Stomach (tissue), 9 donors: ENCODE results near the gene ENOX1. TPM values are rescaled to one million over a fixed set of nuclear protein-coding genes. Genes with fewer than 3 reads are reported as not detected.

Experiments used
- DNase-seq, 2 donors: peaks; one replicate each; pipeline versions ENCODE4 v3.0.0 to v3.0.0-alpha.2; 2013 to 2019
- H3K27ac ChIP-seq, 5 donors: fragments of 200-600 bp in 4 of 5; sonication (generic) in 4 of 5; one replicate each; pipeline ENCODE4 v1.5.1; 2013 to 2019; ENCODE audit warnings: mild to moderate bottlenecking in 1 of 5, moderate library complexity in 1 of 5
- H3K27me3 ChIP-seq, 3 donors: fragments of 200-600 bp; sonication (generic); one replicate each; pipeline ENCODE4 v1.5.1; 2017 to 2019; ENCODE audit warnings: mixed run types in 1 of 3
- H3K36me3 ChIP-seq, 4 donors: fragments of 200-600 bp; sonication (generic); 1 replicate in 3 of 4; 2 replicates in 1 of 4; pipeline ENCODE4 v1.5.1; 2016 to 2019
- H3K4me1 ChIP-seq, 4 donors: fragments of 200-600 bp; sonication (generic); one replicate each; pipeline ENCODE4 v1.5.1; 2016 to 2019
- H3K4me3 ChIP-seq, 4 donors: fragments of 200-600 bp; sonication (generic) in 3 of 4; one replicate each; pipeline ENCODE4 v1.5.1; 2016 to 2019; ENCODE audit warnings: mild to moderate bottlenecking in 1 of 4
- H3K9me3 ChIP-seq, 4 donors: fragments of 200-600 bp; sonication (generic); one replicate each; pipeline ENCODE4 v1.5.1; 2016 to 2019
- CTCF ChIP-seq, 7 experiments: fragments of 450-650 bp in 4 of 7; fragments of 200-600 bp in 3 of 7; sonication (generic) in 3 of 7; IDR thresholded peaks; one replicate each; pipeline ENCODE4 v1.5.1; 2016 to 2019; ENCODE audit warnings: antibody characterized with exemption in 7 of 7, control low read depth in 2 of 7, mild to moderate bottlenecking in 1 of 7
- EP300 ChIP-seq: sonication (generic); formaldehyde crosslinking; IDR thresholded peaks from one replicate; pipeline ENCODE4 v1.6.1; 2017; ENCODE audit warnings: antibody characterized with exemption
- POLR2A ChIP-seq, 4 donors: fragments of 450-650 bp; IDR thresholded peaks; one replicate each; pipeline ENCODE4 v1.6.1; 2016; ENCODE audit warnings: antibody characterized with exemption in 4 of 4, control low read depth in 2 of 4, mild to moderate bottlenecking in 1 of 4, moderate library complexity in 1 of 4
- POLR2AphosphoS5 ChIP-seq, 3 donors: sonication (generic); formaldehyde crosslinking; IDR thresholded peaks; one replicate each; pipeline ENCODE4 v1.6.1; 2016; ENCODE audit warnings: antibody characterized with exemption in 3 of 3
- WGBS, 5 donors: extraction: QIAGEN DNeasy Blood & Tissue Kit in 3 of 5; methylation state at CpG; one replicate each; pipeline versions ENCODE4 v1.1.5 to v1.1.7; 2013 to 2018; 5-methylcytosine and 5-hydroxymethylcytosine counted together
- intact Hi-C: fragments of 100-400 bp; cut with DNase I; formaldehyde crosslinking; loops from one replicate; pipeline ENCODE4 v1.15.1; 2023; ENCODE audit warnings: low total_unique reads
- polyA plus RNA-seq, 3 donors: library from polyadenylated mRNA; stranded (reverse); fragments of 200-250 nt; gene quantifications; one replicate each; pipeline ENCODE4 v1.2.3, GENCODE V29; 2013
- total RNA-seq, 5 donors: library from RNA; depleted of rRNA; stranded (reverse); fragments of >200 nt; gene quantifications; one replicate each; pipeline versions ENCODE4 v1.1.0 to v1.2.3, GENCODE V29; 2014 to 2016
- donor health status: healthy with polysubstance abuse.
- donor health status: Bipolar disorder and iron deficiency.
- donor health status: healthy.

ENOX1 gene
- total and polyA plus RNA-seq, 8 donors: 0.46 to 6.2 (median 1.4) TPM; not detected in 1

- Histone ChIP-seq H3K9me3 (no peaks in the 10 kb centered on the region), H3K4me3 (no peak overlapping the region), H3K4me1 (peaks cover 0 to 9% (median 4%) of the 10 kb centered on the region in 4 donors), H3K27ac (no peak overlapping the region), H3K36me3 (no peaks in the 10 kb centered on the region), H3K27me3 (no peaks in the 10 kb centered on the region)
- DNase-seq: no peak
- TF ChIP-seq CTCF (IDR thresholded peaks at IDR 0.05): no peak
- TF ChIP-seq POLR2AphosphoS5 (IDR thresholded peaks at IDR 0.05): no peak
- no peak for TF ChIP-seq POLR2A (IDR thresholded peaks at IDR 0.05)
- no peak for TF ChIP-seq EP300
- intact Hi-C loops: no loop called here
- 65 to 84% (median 80%) methylated on average over 5 of the region's 5 CpGs for WGBS, 5 donors
Observed at GRCh38 chr13:43520351-43520750, 266.4 kb downstream of the ENOX1 start.

GRCh38 chr13:43518833-43519232, 267.9 kb downstream of the ENOX1 start:
- no peaks in the 10 kb centered on the region for H3K27me3 ChIP-seq
- no peaks in the 10 kb centered on the region for H3K36me3 ChIP-seq
- H3K4me1 ChIP-seq: peaks cover 0 to 12% (median 4%) of the 10 kb centered on the region in 4 donors
- no peak overlapping the region for H3K27ac ChIP-seq
- no peaks in the 10 kb centered on the region for H3K9me3 ChIP-seq
- H3K4me3 ChIP-seq: no peak overlapping the region
- intact Hi-C loops: no loop called here
- no peak for DNase-seq
- no peak for TF ChIP-seq EP300
- no peak for TF ChIP-seq POLR2AphosphoS5 (IDR thresholded peaks at IDR 0.05)
- no peak for TF ChIP-seq CTCF (IDR thresholded peaks at IDR 0.05)
- TF ChIP-seq POLR2A (IDR thresholded peaks at IDR 0.05): no peak

GRCh38 chr13:43516401-43516833, 270.4 kb downstream of the ENOX1 start:
- H3K27me3 ChIP-seq: no peaks in the 10 kb centered on the region
- DNase-seq: peak in 1 of 2 donors; percentile 72
- intact Hi-C loops: no loop called here
- peaks cover 0 to 20% (median 8%) of the 10 kb centered on the region in 4 donors for H3K4me1 ChIP-seq
- no peak overlapping the region for H3K4me3 ChIP-seq
- no peaks in the 10 kb centered on the region for H3K36me3 ChIP-seq
- TF ChIP-seq POLR2A (IDR thresholded peaks at IDR 0.05) (no peak), CTCF (IDR thresholded peaks at IDR 0.05) (no peak), EP300 (no peak), POLR2AphosphoS5 (IDR thresholded peaks at IDR 0.05) (peak; percentile 8 to 39 (median 29))
- 45 to 65% (median 51%) methylated on average over 2 of the region's 2 CpGs for WGBS, 5 donors
- H3K27ac ChIP-seq: peak overlapping the region in 1 of 5 donors; percentile 54
- no peaks in the 10 kb centered on the region for H3K9me3 ChIP-seq

- intact Hi-C loops: no loop called here
Observed at GRCh38 chr13:43515531-43515930, 271.2 kb downstream of the ENOX1 start.

More at GRCh38 chr13:43515531-43515930, 271.2 kb downstream of the ENOX1 start:
- 33 to 63% (median 47%) methylated on average over 1 of the region's 1 CpG for WGBS, 5 donors
- no peak for TF ChIP-seq EP300
- no peak for TF ChIP-seq POLR2A (IDR thresholded peaks at IDR 0.05)
- TF ChIP-seq CTCF (IDR thresholded peaks at IDR 0.05): no peak
- no peak for TF ChIP-seq POLR2AphosphoS5 (IDR thresholded peaks at IDR 0.05)
- no peaks in the 10 kb centered on the region for H3K36me3 ChIP-seq
- H3K4me3 ChIP-seq: no peak overlapping the region
- peak in 1 of 2 donors; percentile 16 for DNase-seq
- H3K9me3 ChIP-seq: no peaks in the 10 kb centered on the region
- H3K4me1 ChIP-seq: peaks cover 0 to 29% (median 10%) of the 10 kb centered on the region in 4 donors
- no peaks in the 10 kb centered on the region for H3K27me3 ChIP-seq
- H3K27ac ChIP-seq: peak overlapping the region in 2 of 5 donors; percentile 34 to 54
